ENCODE data around the gene TUBA4B. TPM values are rescaled to one million over a fixed set of nuclear protein-coding genes. Genes with fewer than 3 reads are reported as not detected.

Gene TUBA4B
- total and polyA plus RNA-seq, 2 of the 4 experiments (the other 2 are of a cell fraction): not detected

DNA sequence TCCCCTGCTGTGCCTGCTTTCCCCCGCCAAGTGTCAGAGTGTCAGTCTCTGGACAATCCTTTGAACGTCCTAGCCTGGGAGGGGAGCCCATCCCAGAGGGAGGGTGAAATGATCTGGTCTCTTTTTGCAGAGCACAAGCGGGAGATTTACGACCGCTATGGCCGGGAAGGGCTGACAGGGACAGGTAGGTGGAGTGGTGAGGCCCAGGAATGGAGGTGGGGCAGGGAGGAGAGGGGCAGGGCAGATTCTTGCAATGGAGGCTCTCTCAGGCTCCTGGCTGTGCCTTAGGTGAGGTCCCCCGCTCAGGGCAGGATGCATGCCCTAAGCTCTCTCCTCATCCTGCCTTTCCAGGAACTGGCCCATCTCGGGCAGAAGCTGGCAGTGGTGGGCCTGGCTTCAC is 28.5 kb downstream of the TUBA4B start:
- Histone ChIP-seq H3K4ac (ENCODE audit: low read depth, low read length) (no peak overlapping the region), H2AK5ac (ENCODE audit: low read depth, low read length) (no peak overlapping the region; the same call in 1 of the 2 replicates), H3K4me1 (ENCODE audit: control insufficient read depth, insufficient read depth, low read length) (peaks cover 17% of the 10 kb centered on the region), H3K9me3 (ENCODE audit: control insufficient read depth, insufficient read depth, low read length) (no peaks in the 10 kb centered on the region), H3K36me3 (ENCODE audit: control insufficient read depth, insufficient read depth, low read length) (peaks cover 54% of the 10 kb centered on the region), H3K23ac (ENCODE audit: low read depth, low read length) (no peak overlapping the region), H3K79me1 (ENCODE audit: low read depth in 1 of 2, low read length in 2 of 2) (peaks cover 16 to 30% of the 10 kb centered on the region in 2 experiments), H3K4me2 (ENCODE audit: low read depth, low read length) (no peak overlapping the region), H3K9ac (ENCODE audit: low read depth, low read length) (no peak overlapping the region), H3K9me1 (ENCODE audit: insufficient read depth, low read length) (peaks cover 8% of the 10 kb centered on the region), H3K56ac (ENCODE audit: extremely low read depth, insufficient read depth, low read length) (no peak overlapping the region), H4K8ac (ENCODE audit: low read depth in 2 of 2, low read length in 2 of 2) (no peak overlapping the region), H2AK9ac (replicated peaks; ENCODE audit: low read depth, low read length, poor library complexity) (peak overlapping the region; percentile 0), H2BK20ac (ENCODE audit: low read depth, low read length) (no peak overlapping the region), H2BK15ac (ENCODE audit: low read depth, low read length) (no peak overlapping the region), H3K14ac (replicated peaks; ENCODE audit: low read depth, low read length) (no peak overlapping the region), H4K20me1 (ENCODE audit: insufficient read depth, low read length) (peaks cover 6% of the 10 kb centered on the region; the same call in 1 of the 2 replicates), H4K5ac (ENCODE audit: low read depth, low read length) (no peak overlapping the region), H4K91ac (ENCODE audit: insufficient read depth, low read depth, low read length) (no peak overlapping the region), H2BK120ac (ENCODE audit: low read depth, low read length) (no peak overlapping the region), H3K4me3 (ENCODE audit: insufficient read depth, low read depth, low read length) (no peak overlapping the region), H2AFZ (replicated peaks; ENCODE audit: low read length, poor library complexity) (no peak overlapping the region), H3K27ac (ENCODE audit: insufficient read depth, low read length) (no peak overlapping the region), H3K27me3 (ENCODE audit: control insufficient read depth, insufficient read depth, low read length) (no peaks in the 10 kb centered on the region), H2BK5ac (ENCODE audit: low read depth, low read length, poor library complexity, severe bottlenecking) (no peak overlapping the region), H3K18ac (ENCODE audit: low read depth, low read length) (no peak overlapping the region)
- POLR2A ChIA-PET (ENCODE audit: unreplicated experiment): no interaction called here
- CTCF ChIA-PET: interaction anchor here (2.8 kb wide), 1 partner anchor 13 kb away, joined by 11 read pairs; no protein-coding TSS in a partner anchor
- WGBS, 2 experiments (ENCODE audit: extremely low coverage in 2 of 2, insufficient read length in 1 of 2): 93% methylated on average over 4 of the region's 8 CpGs; no CpG with 5 or more reads in 1 of the 2 experiments
- DNase-seq (no peak), ATAC-seq (ENCODE audit: low read depth) (no peak)
- in situ Hi-C loops (cut with MboI; ENCODE audit: low sequenced_read_pairs) (no loop called here), intact Hi-C loops (cut with micrococcal nuclease) (no loop called here), dilution Hi-C loops (cut with HindIII; ENCODE audit: low sequenced_read_pairs, unreplicated experiment) (no loop called here)
- BruUV-seq (replicated peaks): no TSS peak
- TF ChIP-seq RCOR1 (IDR thresholded peaks at IDR 0.05; ENCODE audit: insufficient replicate concordance, low read length) (no peak), POLR2A (IDR thresholded peaks at IDR 0.05; ENCODE audit: low read depth, low read length) (no peak)
- TF ChIP-seq, protein P1, sequence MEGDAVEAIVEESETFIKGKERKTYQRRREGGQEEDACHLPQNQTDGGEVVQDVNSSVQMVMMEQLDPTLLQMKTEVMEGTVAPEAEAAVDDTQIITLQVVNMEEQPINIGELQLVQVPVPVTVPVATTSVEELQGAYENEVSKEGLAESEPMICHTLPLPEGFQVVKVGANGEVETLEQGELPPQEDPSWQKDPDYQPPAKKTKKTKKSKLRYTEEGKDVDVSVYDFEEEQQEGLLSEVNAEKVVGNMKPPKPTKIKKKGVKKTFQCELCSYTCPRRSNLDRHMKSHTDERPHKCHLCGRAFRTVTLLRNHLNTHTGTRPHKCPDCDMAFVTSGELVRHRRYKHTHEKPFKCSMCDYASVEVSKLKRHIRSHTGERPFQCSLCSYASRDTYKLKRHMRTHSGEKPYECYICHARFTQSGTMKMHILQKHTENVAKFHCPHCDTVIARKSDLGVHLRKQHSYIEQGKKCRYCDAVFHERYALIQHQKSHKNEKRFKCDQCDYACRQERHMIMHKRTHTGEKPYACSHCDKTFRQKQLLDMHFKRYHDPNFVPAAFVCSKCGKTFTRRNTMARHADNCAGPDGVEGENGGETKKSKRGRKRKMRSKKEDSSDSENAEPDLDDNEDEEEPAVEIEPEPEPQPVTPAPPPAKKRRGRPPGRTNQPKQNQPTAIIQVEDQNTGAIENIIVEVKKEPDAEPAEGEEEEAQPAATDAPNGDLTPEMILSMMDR (conservative IDR thresholded peaks at IDR 0.05; ENCODE audit: low read depth, low read length): no peak
